Endothelial cell of umbilical vein (primary cell): ENCODE data around the gene TRAPPC4. TPM values are rescaled to one million over a fixed set of nuclear protein-coding genes. Genes with fewer than 3 reads are reported as not detected.

ENCODE experiments used
- BruUV-seq: library from RNA; stranded (reverse); fragments of 400-500 nt; replicated peaks from 2 replicates; lab custom pipeline; 2021; lab: Mats Ljungman, UMichigan
- CTCF ChIA-PET: fragments of 300-600, 350-600 bp; sonication (Branson Sonifier 250); formaldehyde crosslinking; loops from one replicate; lab custom pipeline; 2021; ENCODE audit warnings: antibody characterized with exemption, inconsistent platforms; lab: Charles Lee
- POLR2A ChIA-PET: fragments of 300-600, 350-600 bp; sonication (Branson Sonifier 250); formaldehyde crosslinking; loops from one replicate; lab custom pipeline; 2021; ENCODE audit warnings: antibody characterized with exemption, inconsistent platforms; lab: Charles Lee
- DNase-seq: peaks from one replicate; pipeline ENCODE4 v3.0.0-alpha.2; 2011; ENCODE audit warnings: low read depth, low spot score
- FAIRE-seq: peaks from 2 replicates; lab custom pipeline; 2011; peaks lifted over from hg19 to GRCh38; lab: Jason Lieb, UNC
- H2AFZ ChIP-seq: 2 replicates; pipeline ENCODE4 v1.6.0; 2012; ENCODE audit warnings: low read depth, low read length, control low read depth, inconsistent platforms
- H3K27ac ChIP-seq: 2 replicates; pipeline ENCODE4 v1.5.1; 2011; ENCODE audit warnings: low read depth, mild to moderate bottlenecking, control low read depth, low read length, moderate library complexity; ENCODE audit not compliant: insufficient read depth
- H3K27me3 ChIP-seq, 2 experiments: 2 replicates each; pipeline versions ENCODE4 v1.6.0 to v1.6.1; 2011; ENCODE audit warnings: low read length in 2 of 2, mixed read lengths in 1 of 2; ENCODE audit not compliant: control insufficient read depth in 2 of 2, insufficient read depth in 2 of 2
- H3K36me3 ChIP-seq, 2 experiments: 2 replicates in 1 of 2; 3 replicates in 1 of 2; pipeline ENCODE4 v1.5.1; 2011; ENCODE audit warnings: low read length in 2 of 2, mild to moderate bottlenecking in 1 of 2, moderate library complexity in 1 of 2; ENCODE audit not compliant: control insufficient read depth in 2 of 2, insufficient read depth in 2 of 2; ENCODE audit errors: extremely low read depth in 1 of 2
- H3K4me1 ChIP-seq: 3 replicates; pipeline ENCODE4 v1.5.1; 2011; ENCODE audit warnings: mild to moderate bottlenecking, low read length; ENCODE audit not compliant: control insufficient read depth, insufficient read depth; ENCODE audit errors: extremely low read depth
- H3K4me2 ChIP-seq: 2 replicates; pipeline ENCODE4 v1.6.1; 2011; ENCODE audit warnings: low read length, control low read depth, mixed read lengths; ENCODE audit not compliant: insufficient read depth
- H3K4me3 ChIP-seq, 3 experiments: fragments of 200-600 bp in 1 of 3; sonication (generic), shearing (Covaris generic) in 1 of 3; replicated peaks in 1 of 3; 2 replicates each; pipeline ENCODE4 v1.5.1; 2011 to 2016; ENCODE audit warnings: control low read depth in 3 of 3, low read length in 3 of 3, mild to moderate bottlenecking in 2 of 3, inconsistent platforms in 1 of 3, low read depth in 1 of 3, moderate library complexity in 1 of 3; ENCODE audit not compliant: insufficient read depth in 1 of 3
- H3K79me2 ChIP-seq: 2 replicates; pipeline ENCODE4 v1.6.0; 2012; ENCODE audit warnings: low read length, inconsistent platforms; ENCODE audit not compliant: control insufficient read depth, insufficient read depth
- H3K9ac ChIP-seq: replicated peaks from 2 replicates; pipeline ENCODE3; 2011; ENCODE audit warnings: low read length, control low read depth; ENCODE audit not compliant: insufficient read depth; ENCODE audit errors: extremely low read depth
- H3K9me1 ChIP-seq: replicated peaks from 3 replicates; pipeline ENCODE4 v1.6.0; 2011; ENCODE audit warnings: mild to moderate bottlenecking, low read length; ENCODE audit not compliant: control insufficient read depth, insufficient read depth; ENCODE audit errors: extremely low read depth
- H3K9me3 ChIP-seq: replicated peaks from 2 replicates; pipeline ENCODE4 v1.5.1; 2012; ENCODE audit warnings: low read length, inconsistent platforms; ENCODE audit not compliant: control insufficient read depth, insufficient read depth
- H4K20me1 ChIP-seq: replicated peaks from 2 replicates; pipeline ENCODE3; 2011; ENCODE audit warnings: mild to moderate bottlenecking, low read length; ENCODE audit not compliant: control insufficient read depth, insufficient read depth; ENCODE audit errors: extremely low read depth
- CTCF ChIP-seq, 2 donors: IDR thresholded peaks; 1 replicate in 1 of 2; 2 replicates in 1 of 2; pipeline ENCODE4 v1.5.1; 2011; ENCODE audit warnings: low read length in 2 of 2, mild to moderate bottlenecking in 2 of 2, moderate library complexity in 2 of 2, control low read depth in 1 of 2, inconsistent platforms in 1 of 2, low read depth in 1 of 2; ENCODE audit not compliant: insufficient read depth in 1 of 2; ENCODE audit errors: extremely low read depth in 1 of 2
- EZH2 ChIP-seq: IDR thresholded peaks from 2 replicates; pipeline ENCODE4 v1.6.1; 2012; ENCODE audit warnings: borderline replicate concordance, low read depth, mild to moderate bottlenecking, moderate library complexity, low read length, inconsistent platforms; ENCODE audit not compliant: severe bottlenecking
- FOS ChIP-seq: IDR thresholded peaks from 2 replicates; pipeline ENCODE4 v1.6.1; 2011; ENCODE audit warnings: mild to moderate bottlenecking, low read length, moderate library complexity, borderline replicate concordance; ENCODE audit not compliant: insufficient read depth
- GATA2 ChIP-seq: IDR thresholded peaks from 2 replicates; pipeline ENCODE4 v1.7.0; 2011; ENCODE audit warnings: low read depth, mild to moderate bottlenecking, moderate library complexity, mixed read lengths, low read length; ENCODE audit not compliant: insufficient read length, insufficient read depth
- JUN ChIP-seq: IDR thresholded peaks from 2 replicates; pipeline ENCODE4 v1.6.1; 2011; ENCODE audit warnings: borderline replicate concordance, low read depth; ENCODE audit not compliant: insufficient read length, insufficient read depth
- MAX ChIP-seq: IDR thresholded peaks from 2 replicates; pipeline ENCODE4 v1.6.1; 2011; ENCODE audit not compliant: insufficient read depth, insufficient read length
- MYC ChIP-seq: IDR thresholded peaks from one replicate; pipeline ENCODE4 v1.6.1; 2011; ENCODE audit warnings: mild to moderate bottlenecking, low read depth, low read length
- POLR2A ChIP-seq: IDR thresholded peaks from 2 replicates; pipeline ENCODE4 v1.6.1; 2012; ENCODE audit warnings: low read depth, mild to moderate bottlenecking, control low read depth, low read length
- POLR2AphosphoS5 ChIP-seq: IDR thresholded peaks from 2 replicates; pipeline ENCODE4 v1.6.1; 2012; ENCODE audit warnings: low read depth, mild to moderate bottlenecking, control low read depth, low read length, moderate library complexity; ENCODE audit not compliant: insufficient read depth
- dilution Hi-C: fragments of 300-500 bp; cut with MboI; formaldehyde crosslinking; loops from one replicate; pipeline ENCODE4 v1.15.0; 2019; ENCODE audit warnings: low sequenced_read_pairs; ENCODE audit not compliant: extremely low pct_ligation_motif_present
- intact Hi-C: fragments of 100-400 bp; cut with micrococcal nuclease; formaldehyde crosslinking; loops from one replicate; pipeline ENCODE4 v1.10.0; 2022
- polyA plus RNA-seq, 4 experiments: library from polyadenylated mRNA; depleted of rRNA in 3 of 4; stranded (reverse) in 3 of 4; unstranded in 1 of 4; fragments of >200 nt; gene quantifications; 2 replicates each; pipeline versions ENCODE4 v1.2.1 to v1.2.3, GENCODE V29; 2011 to 2012; ENCODE audit warnings: missing spikeins in 1 of 4
- total RNA-seq: library from RNA; stranded (reverse); gene quantifications from 2 replicates; pipeline ENCODE4 v1.2.3, GENCODE V29; 2021

TRAPPC4 gene
- total and polyA plus RNA-seq, 2 donors (not counting 3 experiments of a cell fraction or from before 2014, with no cell fraction given) = 64.2 to 224 TPM

- Histone ChIP-seq H3K4me3 (peak overlapping the region; percentile 23 to 72 (median 58)), H4K20me1 (no peaks in the 10 kb centered on the region), H2AFZ (no peak overlapping the region), H3K79me2 (peaks cover 19% of the 10 kb centered on the region), H3K27ac (no peak overlapping the region), H3K9me1 (no peaks in the 10 kb centered on the region), H3K36me3 (peaks cover 19 to 42% of the 10 kb centered on the region in 2 experiments), H3K9me3 (no peaks in the 10 kb centered on the region), H3K4me1 (peaks cover 11% of the 10 kb centered on the region), H3K4me2 (peak overlapping the region; percentile 35), H3K9ac (peak overlapping the region; percentile 85), H3K27me3 (no peaks in the 10 kb centered on the region)
- CTCF ChIA-PET = interaction anchor here (0.6 to 3.5 kb wide), 7 partner anchors 8 to 46 kb away, joined by 3 to 29 read pairs (median 3); partner anchors contain the start of gene VPS11
- no TSS peak for BruUV-seq
- POLR2A ChIA-PET = interaction anchor here (1.5 to 1.9 kb wide), 2 partner anchors 11 to 39 kb away, joined by 5 to 7 read pairs; partner anchors contain the start of gene VPS11
- FAIRE-seq = no peak
- TF ChIP-seq POLR2AphosphoS5 (no peak), CTCF (IDR thresholded peaks at IDR 0.05; ENCODE audit: extremely low read depth in 1 of 2, insufficient read depth in 1 of 2, low read depth in 1 of 2, low read length in 2 of 2) (peak; percentile 14 to 18)
- dilution Hi-C loops = no loop called here
- peak; percentile 49 for DNase-seq
- intact Hi-C loops = loop anchor here (2.0 to 5.0 kb wide), 3 partner anchors 59 to 141 kb away; partner anchors contain the start of genes BCL9L and CENATAC
Observed at GRCh38 chr11:119055901-119056300, 37.3 kb downstream of the TRAPPC4 start.

GRCh38 chr11:119056421-119056999 lies 37.9 kb downstream of the TRAPPC4 start:
- DNase-seq = no peak
- POLR2A ChIA-PET = interaction anchor here (1.5 to 1.9 kb wide), 2 partner anchors 11 to 38 kb away, joined by 5 to 7 read pairs; partner anchors contain the start of gene VPS11
- peak overlapping the region; percentile 42 for H3K27ac ChIP-seq
- H3K4me3 ChIP-seq = peak overlapping the region; percentile 23 to 72 (median 58)
- peaks cover 19% of the 10 kb centered on the region for H3K79me2 ChIP-seq
- BruUV-seq = no TSS peak
- no peaks in the 10 kb centered on the region for H3K9me3 ChIP-seq
- peak overlapping the region; percentile 52 for H2AFZ ChIP-seq
- intact Hi-C loops = loop anchor here (2.0 to 5.0 kb wide), 3 partner anchors 59 to 140 kb away; partner anchors contain the start of genes BCL9L and CENATAC
- TF ChIP-seq FOS (no peak), MAX (no peak), CTCF (IDR thresholded peaks at IDR 0.05; ENCODE audit: extremely low read depth in 1 of 2, insufficient read depth in 1 of 2, low read depth in 1 of 2, low read length in 2 of 2) (no peak), MYC (no peak), POLR2A (no peak), GATA2 (no peak), POLR2AphosphoS5 (no peak), JUN (no peak), EZH2 (no peak)
- no peaks in the 10 kb centered on the region for H3K9me1 ChIP-seq
- FAIRE-seq = no peak
- no peaks in the 10 kb centered on the region for H4K20me1 ChIP-seq
- dilution Hi-C loops = no loop called here
- peaks cover 16 to 36% of the 10 kb centered on the region in 2 experiments for H3K36me3 ChIP-seq
- CTCF ChIA-PET = interaction anchor here (0.8 to 3.5 kb wide), 6 partner anchors 9 to 47 kb away, joined by 3 to 29 read pairs (median 3); partner anchors contain the start of gene VPS11
- peak overlapping the region; percentile 85 for H3K9ac ChIP-seq
- H3K4me2 ChIP-seq = peak overlapping the region; percentile 35
- H3K27me3 ChIP-seq = no peaks in the 10 kb centered on the region
- H3K4me1 ChIP-seq = peaks cover 11% of the 10 kb centered on the region
